ENCODE data around the gene PPM1N.

PPM1N gene

DNA sequence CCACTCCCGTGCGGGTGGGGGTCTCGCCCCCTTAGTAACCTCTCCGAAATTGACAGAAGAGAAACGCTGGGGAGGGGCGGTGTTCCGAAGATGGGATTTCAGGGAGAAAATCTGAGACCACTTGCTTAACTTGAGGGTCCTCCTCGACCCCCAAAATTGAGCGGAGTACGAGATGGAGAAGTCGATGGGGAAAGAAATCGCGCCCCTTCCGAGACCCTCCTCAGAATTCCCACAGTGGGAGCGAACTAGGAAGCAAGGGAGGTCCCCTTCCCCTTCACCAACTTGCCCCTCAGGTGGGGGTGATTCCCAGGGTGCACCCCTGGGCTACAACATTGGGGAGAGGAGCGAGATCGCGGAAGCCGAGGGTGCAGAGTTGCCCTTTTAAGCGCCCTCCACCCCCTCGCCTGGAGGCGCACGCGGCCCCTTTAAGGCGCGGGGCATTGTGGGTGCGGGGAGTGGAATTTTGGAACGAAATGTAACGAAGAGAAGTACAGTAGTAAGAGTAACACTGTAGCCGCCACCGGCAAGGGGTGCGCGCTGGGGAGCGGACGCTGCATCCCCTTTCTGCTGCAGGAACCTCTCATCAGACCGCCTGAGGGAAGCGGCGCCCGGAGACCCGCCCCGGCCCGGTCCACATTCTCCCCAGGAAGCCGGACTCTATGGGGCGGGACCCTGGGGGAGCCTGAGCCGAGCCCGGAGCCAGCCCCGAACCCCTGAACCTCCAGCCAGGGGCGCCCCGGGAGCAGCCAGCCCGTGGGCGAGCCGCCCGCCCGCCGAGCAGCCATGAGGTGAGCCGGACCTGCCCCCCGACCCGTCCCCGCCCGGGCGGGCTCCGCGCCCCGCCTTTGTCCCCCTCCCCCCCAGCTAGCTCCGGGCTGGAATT lies 9.0 kb downstream of the PPM1N start, which contains the start of gene VASP:
Gene VASP, plus strand, starts transcription at position 491 of the 883 bp plus-strand sequence. Its CDS starts 293 bp downstream, at position 784.
- TF ChIP-seq ZFX (IDR thresholded peaks at IDR 0.05; ENCODE audit: borderline replicate concordance) (no peak), CTCF (IDR thresholded peaks at IDR 0.05) (no peak)
- peak within 1 kb of the TSS; percentile 82 for H3K27ac ChIP-seq

DNA sequence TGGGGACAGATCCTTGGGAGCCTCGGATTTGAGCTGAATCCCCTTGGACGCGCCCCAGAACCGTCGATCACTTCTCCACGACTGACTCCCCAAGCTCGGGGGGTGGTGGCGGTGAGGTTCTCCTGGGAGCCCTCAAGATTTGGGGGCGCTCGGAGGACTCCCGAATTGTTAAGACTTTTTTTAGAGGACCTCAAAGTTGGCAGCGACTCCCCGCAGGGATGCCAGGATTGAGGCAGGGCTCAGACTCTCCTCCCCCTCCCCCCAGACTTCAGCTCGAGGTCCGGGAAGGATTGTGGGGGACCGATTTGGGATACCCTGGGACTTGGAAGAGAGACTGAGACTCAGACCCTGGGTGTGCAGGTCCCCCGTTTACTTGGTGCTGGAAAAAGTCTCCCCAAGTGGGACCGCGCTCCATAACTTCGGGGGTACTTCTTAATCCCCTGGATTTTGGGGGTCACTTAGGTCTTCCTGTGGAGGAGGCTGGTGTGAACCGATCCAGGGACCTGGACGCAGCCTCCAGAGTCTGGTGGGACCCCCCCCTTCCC lies 9.7 kb downstream of the PPM1N start:
- H3K27ac ChIP-seq, result peak overlapping the region; percentile 82

GRCh38 chr19:45508417-45508860 lies 10.2 kb downstream of the PPM1N start:
- no peak for TF ChIP-seq CTCF (IDR thresholded peaks at IDR 0.05)
- TF ChIP-seq ZFX (IDR thresholded peaks at IDR 0.05; ENCODE audit: borderline replicate concordance), result no peak
- peak overlapping the region; percentile 82 for H3K27ac ChIP-seq

More for the DNA sequence above, 9.7 kb downstream of the PPM1N start:
- TF ChIP-seq ZFX (IDR thresholded peaks at IDR 0.05; ENCODE audit: borderline replicate concordance) (no peak), CTCF (IDR thresholded peaks at IDR 0.05) (no peak)

DNA sequence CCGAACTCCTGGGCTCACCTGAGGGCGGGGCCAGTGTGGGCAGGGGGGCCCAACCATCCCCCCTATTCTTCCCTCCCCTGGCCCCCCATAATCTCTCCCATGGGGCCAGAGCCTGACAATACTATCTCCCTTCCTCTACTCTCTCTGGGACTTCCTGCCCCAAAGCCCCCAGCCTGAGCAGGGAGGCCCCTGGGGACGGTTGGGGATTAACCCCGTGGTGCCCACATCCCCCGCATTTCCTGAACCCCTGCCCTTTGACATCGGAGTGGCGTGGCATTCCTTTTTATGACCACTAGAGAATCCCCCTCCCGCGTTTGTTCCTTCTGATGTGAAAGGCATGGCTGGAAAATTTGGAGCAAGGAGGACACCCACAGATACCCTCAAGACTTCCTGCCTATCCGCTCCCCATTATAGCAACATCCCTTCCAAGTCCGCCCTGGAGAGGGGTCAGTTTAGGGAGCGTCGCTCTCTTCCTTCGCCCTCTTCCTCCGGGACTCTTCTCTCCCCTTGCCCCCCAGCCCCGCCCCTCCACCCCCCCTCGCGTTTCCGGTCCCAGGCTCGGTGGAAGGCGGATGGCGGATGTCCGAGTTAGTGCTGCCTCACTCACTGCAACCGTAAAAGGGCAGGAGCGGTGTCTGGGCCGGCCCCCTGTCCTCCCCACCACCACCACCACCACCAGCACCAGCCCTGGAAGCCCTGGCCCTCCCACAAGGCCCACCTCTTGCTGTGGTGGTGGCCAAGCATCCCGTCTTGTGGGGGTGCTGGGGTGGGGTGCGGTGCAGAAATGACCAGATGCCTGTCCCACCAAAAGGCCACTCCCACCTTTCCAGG lies 10.8 kb downstream of the PPM1N start:
- peak overlapping the region; percentile 82 for H3K27ac ChIP-seq

DNA sequence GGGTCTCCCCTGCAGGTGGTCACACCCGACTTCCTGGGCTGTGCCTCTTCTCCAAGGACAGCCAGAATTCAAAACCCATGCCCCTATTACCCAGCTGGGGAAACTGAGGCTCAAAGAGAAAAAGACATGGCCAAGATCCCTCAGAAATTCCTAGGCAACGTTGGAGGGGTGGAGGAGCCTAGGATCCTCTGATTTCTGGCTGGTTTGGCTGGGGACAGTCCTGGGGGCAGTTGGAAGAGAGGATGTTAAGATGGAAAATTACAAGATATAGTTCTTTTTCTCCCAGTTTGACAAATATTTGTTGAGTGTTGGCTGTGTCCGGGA lies 11.4 kb downstream of the PPM1N start:
- TF ChIP-seq CTCF (IDR thresholded peaks at IDR 0.05), result no peak
- TF ChIP-seq ZFX (IDR thresholded peaks at IDR 0.05; ENCODE audit: borderline replicate concordance), result no peak
- peak overlapping the region; percentile 82 for H3K27ac ChIP-seq

More for the DNA sequence above, 10.8 kb downstream of the PPM1N start:
- no peak for TF ChIP-seq CTCF (IDR thresholded peaks at IDR 0.05)
- TF ChIP-seq ZFX (IDR thresholded peaks at IDR 0.05; ENCODE audit: borderline replicate concordance), result no peak

GRCh38 chr19:45510352-45510751 lies 12.1 kb downstream of the PPM1N start:
- peak overlapping the region; percentile 82 for H3K27ac ChIP-seq

DNA sequence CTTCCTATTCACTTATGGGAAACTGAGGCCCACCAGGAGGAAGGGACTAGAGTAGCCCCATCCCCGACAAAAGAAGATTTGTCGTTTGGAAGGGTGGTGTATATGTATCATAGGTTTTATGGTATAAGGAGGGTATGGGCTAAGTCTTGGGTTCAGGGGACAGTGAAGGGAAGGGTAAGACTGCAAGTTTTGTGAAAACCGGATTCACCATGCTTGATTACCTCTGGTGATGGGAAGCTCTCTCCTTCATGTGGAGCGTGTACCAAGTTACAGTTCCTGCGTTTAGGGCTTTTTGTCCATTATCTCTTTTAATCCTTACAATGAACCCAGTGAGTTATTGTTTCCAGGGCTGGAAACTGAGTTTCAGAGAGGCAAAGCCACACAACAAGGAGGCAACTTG lies 12.8 kb downstream of the PPM1N start:
- H3K27ac ChIP-seq, result no peak overlapping the region
- no peak for TF ChIP-seq ZFX (IDR thresholded peaks at IDR 0.05; ENCODE audit: borderline replicate concordance)
- no peak for TF ChIP-seq CTCF (IDR thresholded peaks at IDR 0.05)
